GM12878 (cell line): Measurements from ENCODE around the gene NPW. TPM values are rescaled to one million over a fixed set of nuclear protein-coding genes. Genes with fewer than 3 reads are reported as not detected.

Source experiments
- ATAC-seq: fragments of 200-7000 bp; cut with Tn5 transposase; 3 replicates; pipeline ENCODE4 v1.9.1; 2020; ENCODE audit warnings: mild to moderate bottlenecking, moderate library complexity
- BruUV-seq: library from RNA; stranded (reverse); fragments of 400-500 nt; replicated peaks from 2 replicates; lab custom pipeline; 2021; lab: Mats Ljungman, UMichigan
- CTCF ChIA-PET: fragments of 300-600 bp; sonication (Branson Sonifier 250); formaldehyde crosslinking; extraction: SDS; loops from one replicate; lab custom pipeline; 2021; ENCODE audit warnings: inconsistent platforms; lab: Yijun Ruan, JAX
- POLR2A ChIA-PET: fragments of 350-600 bp; formaldehyde crosslinking; extraction: SDS; loops from one replicate; lab custom pipeline; 2021; ENCODE audit warnings: inconsistent platforms; lab: Charles Lee
- RAD21 ChIA-PET: fragments of 300-600 bp; sonication (Branson Sonifier 250); formaldehyde crosslinking; loops from one replicate; lab custom pipeline; 2023; ENCODE audit warnings: antibody characterized with exemption; ENCODE audit not compliant: unreplicated experiment; lab: Charles Lee
- SMC1A ChIA-PET: fragments of 300-600 bp; sonication (Branson Sonifier 250); formaldehyde crosslinking; loops from one replicate; lab custom pipeline; 2023; ENCODE audit not compliant: unreplicated experiment, uncharacterized antibody; lab: Charles Lee
- DNase-seq: peaks from one replicate; pipeline ENCODE4 v3.0.0-alpha.2; 2011; ENCODE audit warnings: low read depth, low spot score
- FAIRE-seq: peaks from 3 replicates; lab custom pipeline; 2011; peaks lifted over from hg19 to GRCh38; lab: Jason Lieb, UNC
- H2AFZ ChIP-seq: 2 replicates; pipeline ENCODE4 v1.6.0; 2011; ENCODE audit warnings: low read depth, low read length, control low read depth; ENCODE audit not compliant: control insufficient read depth
- H3K27ac ChIP-seq: 2 replicates; pipeline ENCODE4 v1.5.1; 2011; ENCODE audit warnings: control low read depth; ENCODE audit not compliant: control insufficient read depth, insufficient read depth
- H3K27me3 ChIP-seq, 2 experiments: replicated peaks in 1 of 2; 2 replicates each; pipeline versions ENCODE4 v1.6.0 to v1.6.1; 2011; ENCODE audit warnings: low read length in 1 of 2; ENCODE audit not compliant: control insufficient read depth in 2 of 2, insufficient read depth in 2 of 2
- H3K36me3 ChIP-seq, 2 experiments: 2 replicates each; pipeline ENCODE4 v1.5.1; 2011; ENCODE audit warnings: low read length in 1 of 2; ENCODE audit not compliant: control insufficient read depth in 2 of 2, insufficient read depth in 2 of 2
- H3K4me1 ChIP-seq: 2 replicates; pipeline ENCODE4 v1.6.1; 2011; ENCODE audit warnings: mild to moderate bottlenecking, low read length, moderate library complexity, mixed read lengths; ENCODE audit not compliant: control insufficient read depth, insufficient read depth
- H3K4me2 ChIP-seq: 2 replicates; pipeline ENCODE4 v1.6.0; 2011; ENCODE audit warnings: control low read depth; ENCODE audit not compliant: control insufficient read depth, insufficient read depth
- H3K4me3 ChIP-seq: fragments of 200-600 bp; sonication (generic); 2 replicates; pipeline ENCODE4 v1.5.1; 2016
- H3K79me2 ChIP-seq: 2 replicates; pipeline ENCODE4 v1.6.0; 2011; ENCODE audit warnings: low read length; ENCODE audit not compliant: control insufficient read depth, insufficient read depth
- H3K9ac ChIP-seq: 2 replicates; pipeline ENCODE4 v1.8.0; 2011; ENCODE audit warnings: low read length, control low read depth, mixed read lengths; ENCODE audit not compliant: control insufficient read depth, insufficient read depth
- H3K9me3 ChIP-seq: replicated peaks from 3 replicates; pipeline ENCODE4 v1.5.1; 2011; ENCODE audit warnings: mild to moderate bottlenecking, low read length; ENCODE audit not compliant: control insufficient read depth, insufficient read depth
- H4K20me1 ChIP-seq: 2 replicates; pipeline ENCODE4 v1.6.0; 2011; ENCODE audit not compliant: control insufficient read depth, insufficient read depth
- CBX5 ChIP-seq: sonication (generic); IDR thresholded peaks from 2 replicates; pipeline ENCODE4 v1.6.1; 2016; ENCODE audit warnings: low read depth, moderate library complexity, mild to moderate bottlenecking, inconsistent platforms
- CHD4 ChIP-seq: fragments of 200-600 bp; sonication (generic); IDR thresholded peaks from 2 replicates; pipeline ENCODE4 v1.6.1; 2016; ENCODE audit warnings: mild to moderate bottlenecking
- CREB1 ChIP-seq: IDR thresholded peaks from 2 replicates; pipeline ENCODE4 v1.6.1; 2012; ENCODE audit warnings: low read depth, mild to moderate bottlenecking, inconsistent platforms
- CTCF ChIP-seq, 3 experiments: IDR thresholded peaks in 2 of 3; conservative IDR thresholded peaks in 1 of 3; 2 replicates each; pipeline ENCODE4 v1.5.1; 2011; ENCODE audit warnings: low read depth in 3 of 3, low read length in 3 of 3, mild to moderate bottlenecking in 3 of 3, control low read depth in 2 of 3, moderate library complexity in 2 of 3, inconsistent platforms in 1 of 3, mixed read lengths in 1 of 3; ENCODE audit not compliant: control insufficient read depth in 2 of 3, insufficient read depth in 1 of 3; ENCODE audit errors: extremely low read depth in 1 of 3
- PKNOX1 ChIP-seq: fragments of 450-650 bp; IDR thresholded peaks from 2 replicates; pipeline ENCODE4 v1.6.1; 2016; ENCODE audit warnings: mild to moderate bottlenecking
- PRDM15 ChIP-seq: fragments of 450-650 bp; formaldehyde crosslinking; IDR thresholded peaks from 2 replicates; pipeline ENCODE4 v1.4.0; 2020; ENCODE audit warnings: mild to moderate bottlenecking, moderate library complexity
- REST ChIP-seq: IDR thresholded peaks from 2 replicates; pipeline ENCODE4 v1.6.1; 2012; ENCODE audit warnings: mild to moderate bottlenecking, low read depth, low read length
- SREBF1 ChIP-seq: IDR thresholded peaks from 2 replicates; pipeline ENCODE4 v1.6.1; 2012; ENCODE audit warnings: mild to moderate bottlenecking, low read length
- TCF7 ChIP-seq: IDR thresholded peaks from 2 replicates; pipeline ENCODE4 v1.6.1; 2014; ENCODE audit warnings: antibody characterized with exemption, borderline replicate concordance
- ZNF274 ChIP-seq: IDR thresholded peaks from one replicate; pipeline ENCODE4 v1.8.0; 2011; ENCODE audit not compliant: insufficient read length, insufficient read depth
- WGBS: methylation state at CpG from one replicate; pipeline ENCODE4 v1.1.6; 2016; ENCODE audit warnings: low lambda C conversion rate; ENCODE audit not compliant: insufficient replicate concordance, insufficient coverage; ENCODE audit errors: missing lambda C conversion rate; 5-methylcytosine and 5-hydroxymethylcytosine counted together
- in situ Hi-C: fragments of 300-500 bp; cut with MboI; formaldehyde crosslinking; loops from 9 replicates; pipeline ENCODE4 v1.14.3; 2018; ENCODE audit warnings: mixed read lengths
- intact Hi-C: fragments of 100-400 bp; cut with micrococcal nuclease; formaldehyde crosslinking; loops from one replicate; pipeline ENCODE4 v1.14.2; 2022; ENCODE audit not compliant: unreplicated experiment
- polyA plus RNA-seq, 11 experiments: library from polyadenylated mRNA; depleted of rRNA in 4 of 11; unstranded in 6 of 11; stranded (reverse) in 5 of 11; fragments of >200 nt; fragmentation: Nextera tagmentation in 4 of 11; fragmentation: Illumina TruSeq in 1 of 11; extraction: Ambion mirVana in 4 of 11; extraction: Trizol in 1 of 11; gene quantifications; 1 replicate in 1 of 11; 2 replicates in 10 of 11; pipeline versions ENCODE4 v1.2.1 to v1.2.3, GENCODE V29; 2011 to 2016; ENCODE audit warnings: inconsistent platforms in 2 of 11, missing spikeins in 2 of 11, low read depth in 1 of 11
- total RNA-seq, 4 experiments: library from RNA; depleted of rRNA in 3 of 4; stranded (reverse); fragments of >200 nt in 3 of 4; fragmentation: Illumina TruSeq in 1 of 4; extraction: Trizol in 1 of 4; gene quantifications; 2 replicates each; pipeline versions ENCODE4 v1.2.1 to v1.2.3, GENCODE V29; 2013 to 2021

The NPW gene
- total and polyA plus RNA-seq, 10 of the 15 experiments (the other 5 are each of a cell fraction or from before 2014, with no cell fraction given) = 0.23 to 2.5 (median 0.98) TPM; not detected in 4

- peak; percentile 33 for TF ChIP-seq PKNOX1
Measured at GRCh38 chr16:1991588-1991947, 28.0 kb upstream of the NPW start (continued).

- H3K36me3 ChIP-seq = peaks cover 0 to 3% of the 10 kb centered on the region in 2 experiments; a peak in 2 of 4 replicates
- no peaks in the 10 kb centered on the region for H4K20me1 ChIP-seq
- ChIA-PET RAD21 (interaction anchor here (0.9 to 1.9 kb wide), 2 partner anchors 11 to 12 kb away, joined by 4 to 12 read pairs; partner anchors contain the start of gene NOXO1), POLR2A (interaction anchor here (1.0 to 3.3 kb wide), 7 partner anchors 11 to 314 kb away, joined by 3 to 18 read pairs (median 13); partner anchors contain the start of genes NOXO1, RPS2 and TBL3), CTCF (interaction anchor here (1.3 to 6.5 kb wide), 3 partner anchors 10 to 26 kb away, joined by 4 to 54 read pairs (median 5); partner anchors contain the start of genes NOXO1 and RNF151), SMC1A (no interaction called here)
- WGBS = 21% methylated on average over 67 of the region's 96 CpGs
- FAIRE-seq (peak; percentile 87), ATAC-seq (peak; percentile 80), DNase-seq (peak; percentile 37)
- no peak overlapping the region for H3K9ac ChIP-seq
- peaks cover 1% of the 10 kb centered on the region; the same call in 1 of the 3 replicates for H3K9me3 ChIP-seq
- H3K79me2 ChIP-seq = no peaks in the 10 kb centered on the region
- peak overlapping the region; percentile 27; the same call in 1 of the 2 replicates for H3K27ac ChIP-seq
- no TSS peak for BruUV-seq
- peaks cover 26% of the 10 kb centered on the region for H3K4me1 ChIP-seq
- no peaks in the 10 kb centered on the region for H3K27me3 ChIP-seq
- in situ Hi-C loops = no loop called here
- H3K4me3 ChIP-seq = peak overlapping the region; percentile 65; the same call in 1 of the 2 replicates
- peak overlapping the region; percentile 53 for H2AFZ ChIP-seq
- peak overlapping the region; percentile 98 for H3K4me2 ChIP-seq
- intact Hi-C loops = no loop called here
- TF ChIP-seq CHD4 = no peak
- no peak for TF ChIP-seq REST
- no peak for TF ChIP-seq PRDM15
- no peak for TF ChIP-seq SREBF1
- no peak; the same call in 1 of the 2 replicates for TF ChIP-seq CREB1
- TF ChIP-seq TCF7 = no peak
- TF ChIP-seq CTCF (IDR thresholded peaks at IDR 0.05 in 2 of 3, conservative IDR thresholded peaks at IDR 0.05 in 1 of 3; ENCODE audit: control insufficient read depth in 2 of 3, extremely low read depth in 1 of 3, insufficient read depth in 1 of 3, low read depth in 3 of 3, low read length in 3 of 3) = no peak
- no peak for TF ChIP-seq CBX5
- TF ChIP-seq ZNF274 = no peak
Measured at GRCh38 chr16:1991948-1992703, 27.5 kb upstream of the NPW start.
